ENCODE results near the gene TUBB1. TPM values are rescaled to one million over a fixed set of nuclear protein-coding genes. Genes with fewer than 3 reads are reported as not detected.

Gene TUBB1
- total and polyA plus RNA-seq, 2 of the 13 experiments (the other 11 are each of a cell fraction or from before 2014, with no cell fraction given) = 0.11 to 57.6 TPM

DNA sequence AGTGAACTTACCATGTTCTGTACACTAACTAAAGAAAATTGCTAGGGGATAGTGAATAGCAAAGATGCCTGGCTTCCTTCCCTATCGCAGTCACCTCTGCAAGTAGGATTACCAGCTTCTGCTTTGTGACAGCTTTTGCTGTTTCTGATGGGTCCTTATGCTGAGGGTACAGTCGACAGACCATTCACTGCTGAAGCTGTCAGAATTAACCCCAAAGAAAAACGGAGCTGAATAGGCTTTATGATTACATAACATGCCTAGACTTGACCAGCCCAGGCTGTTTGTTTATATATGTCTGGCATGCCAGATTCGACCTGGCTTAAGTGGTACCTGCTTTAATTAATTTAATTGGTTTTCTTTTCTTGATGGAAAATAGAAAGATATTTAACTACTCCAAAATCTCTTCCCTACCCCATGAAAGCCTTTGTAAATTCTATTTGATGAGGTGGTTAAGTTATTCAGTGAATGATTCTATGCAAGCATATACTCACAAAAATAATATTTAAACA is 45.0 kb downstream of the TUBB1 start:
- Histone ChIP-seq H3K27me3 (ENCODE audit: control insufficient read depth in 1 of 2, insufficient read depth in 2 of 2, low read length in 2 of 2) (peaks cover 0 to 27% of the 10 kb centered on the region in 2 experiments; a peak in 2 of 5 replicates), H3K9ac (ENCODE audit: insufficient read depth, low read depth, low read length) (no peak overlapping the region), H3K4me2 (ENCODE audit: low read depth, low read length) (no peak overlapping the region), H3K79me2 (ENCODE audit: insufficient read depth, low read length) (no peaks in the 10 kb centered on the region), H3K9me3 (ENCODE audit: low read length) (no peaks in the 10 kb centered on the region), H4K20me1 (ENCODE audit: insufficient read depth, low read length) (no peaks in the 10 kb centered on the region), H2AFZ (ENCODE audit: low read length) (no peak overlapping the region), H3K4me1 (ENCODE audit: insufficient read depth, low read length) (no peaks in the 10 kb centered on the region), H3K4me3 (replicated peaks in 1 of 3; ENCODE audit: insufficient read depth in 1 of 3, low read depth in 2 of 3, low read length in 3 of 3) (no peak overlapping the region), H3K36me3 (replicated peaks in 1 of 2; ENCODE audit: control insufficient read depth in 1 of 2, insufficient read depth in 2 of 2, low read length in 2 of 2) (no peaks in the 10 kb centered on the region), H3K27ac (ENCODE audit: extremely low read length, insufficient read depth, low read length) (no peak overlapping the region)
- TF ChIP-seq RCOR2 (CRISPR knock-in tag; IDR thresholded peaks at IDR 0.05) (no peak), ZNF773 (CRISPR knock-in tag; IDR thresholded peaks at IDR 0.05; ENCODE audit: borderline replicate concordance) (no peak), ZNF256 (CRISPR knock-in tag; conservative IDR thresholded peaks at IDR 0.05) (no peak), FOXJ3 (CRISPR knock-in tag; IDR thresholded peaks at IDR 0.05; ENCODE audit: borderline replicate concordance) (no peak), ZNF550 (CRISPR knock-in tag; IDR thresholded peaks at IDR 0.05; ENCODE audit: borderline replicate concordance) (no peak), LCORL (IDR thresholded peaks at IDR 0.05) (no peak), LCORL (CRISPR knock-in tag; IDR thresholded peaks at IDR 0.05) (no peak)
- TF ChIP-seq, protein P1, sequence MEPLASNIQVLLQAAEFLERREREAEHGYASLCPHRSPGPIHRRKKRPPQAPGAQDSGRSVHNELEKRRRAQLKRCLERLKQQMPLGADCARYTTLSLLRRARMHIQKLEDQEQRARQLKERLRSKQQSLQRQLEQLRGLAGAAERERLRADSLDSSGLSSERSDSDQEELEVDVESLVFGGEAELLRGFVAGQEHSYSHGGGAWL (CRISPR knock-in tag; IDR thresholded peaks at IDR 0.05) = no peak
- TF ChIP-seq, protein P2, sequence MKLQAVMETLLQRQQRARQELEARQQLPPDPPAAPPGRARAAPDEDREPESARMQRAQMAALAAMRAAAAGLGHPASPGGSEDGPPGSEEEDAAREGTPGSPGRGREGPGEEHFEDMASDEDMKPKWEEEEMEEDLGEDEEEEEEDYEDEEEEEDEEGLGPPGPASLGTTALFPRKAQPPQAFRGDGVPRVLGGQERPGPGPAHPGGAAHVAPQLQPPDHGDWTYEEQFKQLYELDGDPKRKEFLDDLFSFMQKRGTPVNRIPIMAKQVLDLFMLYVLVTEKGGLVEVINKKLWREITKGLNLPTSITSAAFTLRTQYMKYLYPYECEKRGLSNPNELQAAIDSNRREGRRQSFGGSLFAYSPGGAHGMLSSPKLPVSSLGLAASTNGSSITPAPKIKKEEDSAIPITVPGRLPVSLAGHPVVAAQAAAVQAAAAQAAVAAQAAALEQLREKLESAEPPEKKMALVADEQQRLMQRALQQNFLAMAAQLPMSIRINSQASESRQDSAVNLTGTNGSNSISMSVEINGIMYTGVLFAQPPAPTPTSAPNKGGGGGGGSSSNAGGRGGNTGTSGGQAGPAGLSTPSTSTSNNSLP (IDR thresholded peaks at IDR 0.05; ENCODE audit: low read depth, low read length) = no peak
- TF ChIP-seq, protein P3, sequence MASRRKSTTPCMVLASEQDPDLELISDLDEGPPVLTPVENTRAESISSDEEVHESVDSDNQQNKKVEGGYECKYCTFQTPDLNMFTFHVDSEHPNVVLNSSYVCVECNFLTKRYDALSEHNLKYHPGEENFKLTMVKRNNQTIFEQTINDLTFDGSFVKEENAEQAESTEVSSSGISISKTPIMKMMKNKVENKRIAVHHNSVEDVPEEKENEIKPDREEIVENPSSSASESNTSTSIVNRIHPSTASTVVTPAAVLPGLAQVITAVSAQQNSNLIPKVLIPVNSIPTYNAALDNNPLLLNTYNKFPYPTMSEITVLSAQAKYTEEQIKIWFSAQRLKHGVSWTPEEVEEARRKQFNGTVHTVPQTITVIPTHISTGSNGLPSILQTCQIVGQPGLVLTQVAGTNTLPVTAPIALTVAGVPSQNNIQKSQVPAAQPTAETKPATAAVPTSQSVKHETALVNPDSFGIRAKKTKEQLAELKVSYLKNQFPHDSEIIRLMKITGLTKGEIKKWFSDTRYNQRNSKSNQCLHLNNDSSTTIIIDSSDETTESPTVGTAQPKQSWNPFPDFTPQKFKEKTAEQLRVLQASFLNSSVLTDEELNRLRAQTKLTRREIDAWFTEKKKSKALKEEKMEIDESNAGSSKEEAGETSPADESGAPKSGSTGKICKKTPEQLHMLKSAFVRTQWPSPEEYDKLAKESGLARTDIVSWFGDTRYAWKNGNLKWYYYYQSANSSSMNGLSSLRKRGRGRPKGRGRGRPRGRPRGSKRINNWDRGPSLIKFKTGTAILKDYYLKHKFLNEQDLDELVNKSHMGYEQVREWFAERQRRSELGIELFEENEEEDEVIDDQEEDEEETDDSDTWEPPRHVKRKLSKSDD (CRISPR knock-in tag; IDR thresholded peaks at IDR 0.05; ENCODE audit: low read depth) = no peak
- TF ChIP-seq, protein P4, sequence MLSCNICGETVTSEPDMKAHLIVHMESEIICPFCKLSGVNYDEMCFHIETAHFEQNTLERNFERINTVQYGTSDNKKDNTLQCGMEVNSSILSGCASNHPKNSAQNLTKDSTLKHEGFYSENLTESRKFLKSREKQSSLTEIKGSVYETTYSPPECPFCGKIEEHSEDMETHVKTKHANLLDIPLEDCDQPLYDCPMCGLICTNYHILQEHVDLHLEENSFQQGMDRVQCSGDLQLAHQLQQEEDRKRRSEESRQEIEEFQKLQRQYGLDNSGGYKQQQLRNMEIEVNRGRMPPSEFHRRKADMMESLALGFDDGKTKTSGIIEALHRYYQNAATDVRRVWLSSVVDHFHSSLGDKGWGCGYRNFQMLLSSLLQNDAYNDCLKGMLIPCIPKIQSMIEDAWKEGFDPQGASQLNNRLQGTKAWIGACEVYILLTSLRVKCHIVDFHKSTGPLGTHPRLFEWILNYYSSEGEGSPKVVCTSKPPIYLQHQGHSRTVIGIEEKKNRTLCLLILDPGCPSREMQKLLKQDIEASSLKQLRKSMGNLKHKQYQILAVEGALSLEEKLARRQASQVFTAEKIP (CRISPR knock-in tag; IDR thresholded peaks at IDR 0.05; ENCODE audit: borderline replicate concordance) = no peak
- WGBS (ENCODE audit: low lambda C conversion rate) = 4% methylated on average over 4 of the region's 4 CpGs
- FAIRE-seq (no peak), DNase-seq (ENCODE audit: low spot score) (no peak), ATAC-seq (no peak)
- BruUV-seq (replicated peaks) = no TSS peak
- POLR2A ChIA-PET = no interaction called here
- in situ Hi-C loops (cut with HindIII; ENCODE audit: extremely low pct_ligation_motif_present, low pct_unique_long_range_greater_than_20kb) = no loop called here
- CTCF ChIA-PET (ENCODE audit: low intra/inter-chr PET ratio, low total read pairs) = no interaction called here
- intact Hi-C loops (cut with micrococcal nuclease; ENCODE audit: unreplicated experiment) = no loop called here
